GM23248 (cell line): ENCODE results near the gene BHLHE40. TPM values are rescaled to one million over a fixed set of nuclear protein-coding genes. Genes with fewer than 3 reads are reported as not detected.

ENCODE experiments used
- DNase-seq: peaks from one replicate; pipeline ENCODE4 v3.0.0-alpha.2; 2015
- H2AFZ ChIP-seq: fragments of 200-600 bp; sonication (generic); 2 replicates; pipeline ENCODE4 v1.6.1; 2016; ENCODE audit warnings: antibody characterized with exemption
- H3F3A ChIP-seq: fragments of 200-600 bp; sonication (generic); 2 replicates; pipeline ENCODE4 v1.6.1; 2016; ENCODE audit warnings: mild to moderate bottlenecking, antibody characterized with exemption, mixed run types; ENCODE audit not compliant: insufficient read depth
- H3K27ac ChIP-seq: fragments of 200-600 bp; sonication (generic); 2 replicates; pipeline ENCODE4 v1.5.1; 2016; ENCODE audit warnings: mild to moderate bottlenecking
- H3K27me3 ChIP-seq: fragments of 200-600 bp; sonication (generic); replicated peaks from 2 replicates; pipeline ENCODE4 v1.6.1; 2016; ENCODE audit warnings: mild to moderate bottlenecking; ENCODE audit not compliant: insufficient read depth
- H3K36me3 ChIP-seq: fragments of 200-600 bp; sonication (generic); 2 replicates; pipeline ENCODE4 v1.6.1; 2016; ENCODE audit warnings: low read depth, mild to moderate bottlenecking
- H3K4me1 ChIP-seq: fragments of 200-600 bp; sonication (generic); 2 replicates; pipeline ENCODE4 v1.6.1; 2016; ENCODE audit warnings: mild to moderate bottlenecking; ENCODE audit not compliant: insufficient read depth
- H3K4me2 ChIP-seq: fragments of 200-600 bp; sonication (generic); one replicate; pipeline ENCODE4 v1.6.1; 2016; ENCODE audit warnings: mild to moderate bottlenecking; ENCODE audit not compliant: unreplicated experiment
- H3K4me3 ChIP-seq: fragments of 200-600 bp; sonication (generic); 2 replicates; pipeline ENCODE4 v1.5.1; 2016; ENCODE audit warnings: mild to moderate bottlenecking
- H3K79me2 ChIP-seq: fragments of 200-600 bp; sonication (generic); 2 replicates; pipeline ENCODE4 v1.6.1; 2016; ENCODE audit warnings: mild to moderate bottlenecking; ENCODE audit not compliant: insufficient read depth
- H3K9ac ChIP-seq: fragments of 200-600 bp; sonication (generic); 2 replicates; pipeline ENCODE4 v1.6.1; 2016; ENCODE audit warnings: mild to moderate bottlenecking
- H3K9me2 ChIP-seq: fragments of 200-600 bp; sonication (generic); 2 replicates; pipeline ENCODE4 v1.6.1; 2016; ENCODE audit warnings: mixed run types, mild to moderate bottlenecking, moderate library complexity; ENCODE audit not compliant: insufficient read depth
- H3K9me3 ChIP-seq: fragments of 200-600 bp; sonication (generic); one replicate; pipeline ENCODE4 v1.6.1; 2017; ENCODE audit warnings: low read depth
- H4K20me1 ChIP-seq: fragments of 200-600 bp; sonication (generic); 2 replicates; pipeline ENCODE4 v1.6.0; 2016; ENCODE audit not compliant: insufficient read depth
- EZH2 ChIP-seq: fragments of 200-600 bp; sonication (generic); IDR thresholded peaks from 2 replicates; pipeline ENCODE4 v1.6.1; 2018; ENCODE audit warnings: antibody characterized with exemption, mild to moderate bottlenecking; ENCODE audit not compliant: insufficient read depth, poor library complexity, severe bottlenecking
- EZH2phosphoT487 ChIP-seq: fragments of 200-600 bp; sonication (generic); IDR thresholded peaks from 2 replicates; pipeline ENCODE4 v1.6.1; 2018; ENCODE audit warnings: antibody characterized with exemption, moderate library complexity, mild to moderate bottlenecking, low read depth; ENCODE audit not compliant: insufficient read depth
- WGBS, 2 experiments: methylation state at CpG; one replicate each; pipeline ENCODE4 v1.1.6; 2015 to 2017; ENCODE audit warnings: low lambda C conversion rate in 2 of 2, low coverage in 1 of 2; ENCODE audit errors: missing lambda C conversion rate in 2 of 2; 5-methylcytosine and 5-hydroxymethylcytosine counted together
- in situ Hi-C: fragments of 300-500 bp; cut with MboI; formaldehyde crosslinking; loops from 2 replicates; pipeline ENCODE4 v1.15.0; 2020
- polyA plus RNA-seq: library from polyadenylated mRNA; unstranded; fragments of >200 nt; fragmentation: Nextera tagmentation; extraction: Ambion mirVana; gene quantifications from 2 replicates; pipeline ENCODE4 v1.2.1, GENCODE V29; 2016
- total RNA-seq: library from RNA; depleted of rRNA; stranded (reverse); fragments of >200 nt; shearing (Covaris generic); gene quantifications from 2 replicates; pipeline ENCODE4 v1.2.3, GENCODE V29; 2014; rRNA removed

Gene BHLHE40
- total and polyA plus RNA-seq, 2 experiments from 2014 or later = 33.9 to 42.9 TPM

DNA sequence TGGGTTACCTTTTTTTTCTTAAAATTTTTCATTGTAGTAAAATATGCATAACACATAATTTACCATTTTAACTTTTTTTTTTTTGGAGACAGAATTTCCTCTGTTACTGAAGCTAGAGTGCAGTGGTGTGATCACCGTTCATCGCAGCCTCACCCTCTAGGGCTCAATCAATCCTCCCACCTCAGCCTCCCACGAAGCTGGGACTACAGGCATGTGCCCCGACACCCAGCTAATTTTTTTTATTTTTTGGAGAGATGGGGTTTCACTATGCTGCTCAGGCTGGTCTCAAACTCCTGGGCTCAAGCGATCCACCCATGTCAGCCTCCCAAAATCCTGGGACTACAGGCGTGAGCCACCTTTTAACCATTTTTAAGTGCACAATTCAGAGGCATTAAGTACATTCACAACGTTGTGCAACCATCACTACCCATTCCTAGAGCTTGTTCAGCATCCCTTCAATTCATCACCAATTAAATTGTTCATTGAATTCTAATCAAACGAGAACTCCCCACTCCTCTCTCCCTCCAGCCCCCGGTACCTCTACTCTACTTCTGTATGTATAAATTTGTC, 44.6 kb downstream of the BHLHE40 start:
- Histone ChIP-seq H4K20me1 (no peaks in the 10 kb centered on the region), H3K4me3 (peak overlapping the region; percentile 29; the same call in 1 of the 2 replicates), H3K9me3 (no peaks in the 10 kb centered on the region), H2AFZ (no peak overlapping the region), H3K9ac (peak overlapping the region; percentile 80), H3K9me2 (no peaks in the 10 kb centered on the region), H3K36me3 (no peaks in the 10 kb centered on the region), H3K27me3 (no peaks in the 10 kb centered on the region), H3K79me2 (no peaks in the 10 kb centered on the region), H3K27ac (peak overlapping the region; percentile 98), H3K4me2 (peak overlapping the region; percentile 34), H3F3A (peaks cover 52% of the 10 kb centered on the region), H3K4me1 (peaks cover 40% of the 10 kb centered on the region)
- WGBS, 2 experiments = 89 to 90% methylated on average over 9 of the region's 9 CpGs
- DNase-seq = no peak
- in situ Hi-C loops = no loop called here
- TF ChIP-seq EZH2phosphoT487 (no peak), EZH2 (no peak)

DNA sequence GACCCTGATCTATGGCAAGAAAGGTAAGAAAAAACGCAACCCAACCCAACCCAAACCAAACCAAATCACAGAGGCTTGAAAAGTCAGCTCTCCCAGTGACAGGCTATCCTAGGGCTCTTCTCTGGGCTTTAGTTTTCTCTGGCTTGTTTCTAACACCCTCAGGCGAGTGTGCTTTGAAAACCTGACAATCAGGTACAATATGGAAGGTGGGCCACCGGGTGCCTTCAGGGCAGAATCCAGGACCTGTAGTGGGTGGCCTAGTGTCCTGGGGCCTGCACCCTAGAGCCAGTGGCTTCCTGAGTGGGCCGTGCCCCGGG, 46.8 kb downstream of the BHLHE40 start:
- Histone ChIP-seq H3K4me3 (no peak overlapping the region), H2AFZ (no peak overlapping the region), H3K79me2 (no peaks in the 10 kb centered on the region), H3K9me2 (no peaks in the 10 kb centered on the region), H3K27me3 (no peaks in the 10 kb centered on the region), H3K36me3 (no peaks in the 10 kb centered on the region), H3F3A (peaks cover 46% of the 10 kb centered on the region), H3K9me3 (no peaks in the 10 kb centered on the region), H3K4me1 (peaks cover 35% of the 10 kb centered on the region), H4K20me1 (no peaks in the 10 kb centered on the region), H3K4me2 (no peak overlapping the region), H3K9ac (peak overlapping the region; percentile 94), H3K27ac (peak overlapping the region; percentile 98)
- 54 to 55% methylated on average over 5 of the region's 5 CpGs for WGBS, 2 experiments
- no peak for DNase-seq
- in situ Hi-C loops = no loop called here
- TF ChIP-seq EZH2phosphoT487 = no peak
- no peak for TF ChIP-seq EZH2

DNA sequence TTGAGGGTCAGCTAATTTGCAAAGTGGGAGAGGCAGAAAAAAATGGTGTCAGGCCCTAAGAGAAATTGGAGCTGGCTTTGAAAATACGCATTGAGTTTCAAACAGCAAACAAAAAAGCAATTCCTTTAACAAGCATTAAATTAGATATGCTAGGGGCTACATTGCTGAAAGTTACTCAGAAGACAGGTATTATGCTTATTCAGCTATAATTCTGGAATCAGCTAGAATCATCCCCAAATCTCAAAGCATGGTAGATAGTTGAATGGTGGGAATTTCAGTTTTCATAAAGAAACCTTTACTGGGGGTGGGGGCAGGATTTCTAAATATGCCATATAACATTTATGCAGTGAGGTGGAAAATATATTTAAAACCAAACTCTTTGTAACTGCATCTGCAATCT, 50.5 kb downstream of the BHLHE40 start:
- Histone ChIP-seq H2AFZ (no peak overlapping the region), H3K4me1 (0 out of 2 replicates have a peak, but pooled peaks cover 4% of the 10 kb centered on the region), H3K9me3 (no peaks in the 10 kb centered on the region), H3K36me3 (no peaks in the 10 kb centered on the region), H3K4me3 (no peak overlapping the region), H3K27ac (no peak overlapping the region), H4K20me1 (no peaks in the 10 kb centered on the region), H3K9me2 (no peaks in the 10 kb centered on the region), H3K9ac (no peak overlapping the region), H3K4me2 (no peak overlapping the region), H3F3A (peaks cover 14% of the 10 kb centered on the region), H3K79me2 (no peaks in the 10 kb centered on the region), H3K27me3 (no peaks in the 10 kb centered on the region)
- WGBS, 2 experiments = 97 to 100% methylated on average over 1 of the region's 1 CpG
- TF ChIP-seq EZH2 = no peak
- no peak for TF ChIP-seq EZH2phosphoT487
- no peak for DNase-seq
- in situ Hi-C loops = no loop called here

DNA sequence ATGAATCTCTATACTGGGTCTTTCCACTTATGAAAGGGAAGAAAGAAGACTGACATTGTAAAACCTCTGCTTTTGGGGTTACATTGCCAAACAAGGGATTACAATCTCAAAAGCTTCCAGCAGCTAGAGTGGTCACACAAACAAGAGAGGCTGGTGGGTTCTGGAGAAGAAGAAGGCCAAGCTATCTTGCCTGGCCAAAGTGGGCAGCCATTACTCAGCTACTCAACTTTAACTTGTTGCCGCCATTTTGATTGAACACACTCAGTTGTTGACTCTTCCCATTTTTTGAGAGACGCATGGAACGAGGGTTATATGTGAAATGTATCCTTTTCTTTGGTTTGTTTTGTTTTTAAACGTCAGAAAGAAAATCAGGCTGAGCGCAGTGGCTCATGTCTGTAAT, 50.9 kb downstream of the BHLHE40 start:
- Histone ChIP-seq H3K36me3 (no peaks in the 10 kb centered on the region), H3K27ac (no peak overlapping the region), H3K27me3 (no peaks in the 10 kb centered on the region), H2AFZ (no peak overlapping the region), H3F3A (peaks cover 10% of the 10 kb centered on the region), H3K4me1 (0 out of 2 replicates have a peak, but pooled peaks cover 4% of the 10 kb centered on the region), H3K9me2 (no peaks in the 10 kb centered on the region), H3K4me2 (no peak overlapping the region), H4K20me1 (no peaks in the 10 kb centered on the region), H3K9me3 (no peaks in the 10 kb centered on the region), H3K79me2 (no peaks in the 10 kb centered on the region), H3K4me3 (no peak overlapping the region), H3K9ac (no peak overlapping the region)
- DNase-seq = no peak
- in situ Hi-C loops = no loop called here
- WGBS, 2 experiments = 76 to 89% methylated on average over 5 of the region's 5 CpGs
- no peak for TF ChIP-seq EZH2
- TF ChIP-seq EZH2phosphoT487 = no peak

DNA sequence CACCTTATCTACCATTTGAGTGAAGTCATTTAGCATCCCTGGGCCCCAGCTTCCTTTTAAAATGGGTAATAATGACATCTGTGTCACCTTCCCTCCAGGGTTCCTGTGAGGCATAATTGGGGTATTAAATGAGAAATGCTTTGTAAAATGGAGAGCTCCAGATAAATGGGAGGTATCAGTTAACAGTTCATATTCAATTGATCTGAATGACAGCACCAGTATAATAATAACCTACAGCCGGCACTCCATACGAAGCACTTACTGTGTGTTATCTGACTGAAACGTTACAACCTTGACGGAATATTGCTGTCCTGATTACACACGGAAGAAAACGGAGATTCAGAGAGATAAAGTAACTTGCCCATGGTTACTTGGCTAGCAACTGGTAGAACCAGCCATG, 53.6 kb downstream of the BHLHE40 start:
- Histone ChIP-seq H3K4me3 (no peak overlapping the region), H3K36me3 (no peaks in the 10 kb centered on the region), H3K9ac (no peak overlapping the region), H3K9me3 (no peaks in the 10 kb centered on the region), H3K27ac (no peak overlapping the region), H2AFZ (no peak overlapping the region), H3K79me2 (no peaks in the 10 kb centered on the region), H3K27me3 (no peaks in the 10 kb centered on the region), H3F3A (no peaks in the 10 kb centered on the region), H3K4me2 (no peak overlapping the region), H3K4me1 (no peaks in the 10 kb centered on the region), H4K20me1 (no peaks in the 10 kb centered on the region), H3K9me2 (no peaks in the 10 kb centered on the region)
- WGBS, 2 experiments = 92 to 93% methylated on average over 6 of the region's 6 CpGs
- TF ChIP-seq EZH2phosphoT487 (no peak), EZH2 (no peak)
- no peak for DNase-seq
- in situ Hi-C loops = no loop called here

Other genes starting within 250 kb of the BHLHE40 start
- 47.2 and 57.3 TPM in 2 replicates for gene ARL8B, start 142.9 kb downstream of the BHLHE40 start, total RNA-seq
- 72.0 and 72.9 TPM in 2 replicates for gene ARL8B, start 142.9 kb downstream of the BHLHE40 start, polyA plus RNA-seq
- 24.3 and 29.2 TPM in 2 replicates for gene EDEM1, start 208.3 kb downstream of the BHLHE40 start, total RNA-seq
- gene EDEM1, start 208.3 kb downstream of the BHLHE40 start, polyA plus RNA-seq = 16.6 and 17.3 TPM in 2 replicates